RPMI8226 (cell line): ENCODE results near the gene EFCAB12.
"Not testable (repeated sequence)": the region's sequence is repeated elsewhere in the genome, so short reads cannot be mapped to it uniquely, and the experiment has no call there.

Source experiments
- DNase-seq: peaks from one replicate; pipeline ENCODE4 v3.0.0-alpha.2; 2015

Gene EFCAB12

GRCh38 chr3:129391583-129391982, 36.9 kb downstream of the EFCAB12 start:
- DNase-seq: not testable (repeated sequence)

GRCh38 chr3:129389572-129389937, 38.9 kb downstream of the EFCAB12 start:
- DNase-seq: no peak

DNA sequence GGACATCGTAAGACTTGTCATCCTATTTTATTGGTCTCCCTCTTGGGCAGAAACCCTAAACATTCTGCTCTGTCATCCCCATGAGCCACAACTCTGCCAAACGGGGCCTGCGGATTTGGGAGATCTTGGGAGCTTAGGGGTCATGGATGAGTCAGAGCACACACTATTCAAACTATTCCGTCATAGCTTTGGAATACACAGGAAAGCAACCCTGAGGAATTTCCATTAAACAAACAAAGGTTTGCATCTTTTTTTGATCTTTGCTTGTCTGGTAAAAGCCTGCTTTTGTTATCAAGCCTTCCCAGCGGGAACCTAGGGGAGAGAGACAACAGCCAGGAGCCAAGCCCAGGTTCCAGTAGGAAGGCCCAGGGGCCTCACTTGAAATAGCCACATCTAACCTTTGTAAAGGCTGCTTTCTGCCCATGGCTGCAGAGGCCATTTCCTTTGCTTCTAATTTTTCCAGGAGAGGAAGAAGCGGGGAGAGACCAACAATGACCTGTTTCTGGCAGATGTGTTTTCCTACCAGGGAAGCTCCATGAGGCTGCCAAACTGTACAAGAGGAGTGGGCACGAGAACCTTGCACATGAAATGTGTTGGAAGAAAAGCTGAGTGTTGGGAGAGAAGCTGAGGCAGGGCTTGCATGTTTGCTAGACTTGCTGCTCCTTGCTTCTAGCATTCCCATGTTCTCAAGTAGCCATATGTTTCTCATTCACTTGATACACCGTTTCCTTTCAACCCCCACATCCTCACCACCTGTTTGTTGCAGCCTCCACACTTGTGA, 39.5 kb downstream of the EFCAB12 start:
- DNase-seq: not testable (repeated sequence)

DNA sequence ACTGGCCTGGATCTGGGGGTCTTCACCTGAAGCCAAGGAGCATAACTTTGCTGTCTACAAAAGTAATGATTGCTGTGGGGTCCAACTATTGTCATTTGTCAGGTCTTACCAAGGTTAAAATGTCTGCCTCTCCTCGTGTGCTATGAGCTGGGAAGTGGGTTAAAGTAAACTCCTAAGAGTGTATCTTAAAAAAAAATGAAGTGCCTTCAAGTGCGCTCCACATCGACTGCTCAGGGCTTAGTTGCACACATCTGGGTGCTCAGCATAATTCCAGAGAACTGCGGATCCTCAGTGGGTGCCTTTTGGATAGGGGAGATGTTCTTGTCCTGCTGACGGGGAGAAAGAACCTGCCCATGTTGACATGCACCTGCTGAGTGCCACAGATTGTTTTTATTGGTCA, 40.9 kb downstream of the EFCAB12 start:
- no peak for DNase-seq

GRCh38 chr3:129386984-129387383, 41.5 kb downstream of the EFCAB12 start:
- no peak for DNase-seq

DNA sequence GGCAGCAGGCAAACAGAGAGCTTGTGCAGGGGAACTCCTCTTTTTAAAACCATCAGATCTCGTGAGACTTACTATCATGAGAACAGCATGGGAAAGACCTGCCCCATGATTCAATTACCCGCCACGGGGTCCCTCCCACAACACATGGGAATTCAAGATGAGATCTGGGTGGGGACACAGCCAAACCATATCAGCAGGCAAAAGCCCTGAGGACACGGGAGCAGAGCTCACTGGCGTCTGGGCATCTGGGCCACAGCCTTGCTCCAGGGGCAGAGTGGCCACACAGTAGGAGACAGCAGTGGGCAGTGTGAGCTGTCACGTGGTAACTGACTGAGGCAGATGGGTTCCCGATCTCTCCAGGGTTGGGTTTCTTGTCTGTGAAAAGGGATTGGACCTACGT, 42.9 kb downstream of the EFCAB12 start:
- DNase-seq: not testable (repeated sequence)

- DNase-seq: no peak
Measured at GRCh38 chr3:129384594-129385323, 43.7 kb downstream of the EFCAB12 start.

GRCh38 chr3:129384103-129384502, 44.3 kb downstream of the EFCAB12 start:
- DNase-seq: not testable (repeated sequence)

DNA sequence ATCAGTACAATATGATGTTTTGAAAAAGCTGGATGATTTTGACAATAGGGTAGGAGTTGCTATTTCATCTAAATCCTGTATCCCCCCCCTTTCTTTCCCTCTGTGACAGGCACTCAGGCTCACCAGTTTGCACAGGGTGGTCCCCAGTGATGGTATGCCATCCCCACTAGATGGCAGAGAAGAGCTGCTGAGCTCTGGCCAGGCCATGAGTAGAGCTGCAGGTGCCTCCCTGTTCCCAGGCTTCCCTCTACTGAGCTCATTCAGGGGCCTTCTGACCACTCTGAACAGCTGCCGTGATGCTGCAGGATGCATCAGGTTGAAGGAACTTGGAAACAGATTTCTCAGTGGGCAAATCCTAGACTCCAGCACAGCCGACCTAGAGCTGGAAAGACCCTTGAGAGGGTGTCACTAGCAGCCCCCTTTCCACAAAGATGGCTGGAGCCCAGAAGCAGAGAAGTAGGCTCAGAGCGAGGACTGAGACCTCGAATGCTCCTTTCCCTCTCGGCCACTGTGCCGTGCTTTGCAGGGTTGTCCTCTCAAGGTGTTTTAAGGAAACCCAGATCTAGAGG, 45.1 kb downstream of the EFCAB12 start:
- DNase-seq: peak; percentile 75

GRCh38 chr3:129382366-129382765, 46.1 kb downstream of the EFCAB12 start:
- no peak for DNase-seq

DNA sequence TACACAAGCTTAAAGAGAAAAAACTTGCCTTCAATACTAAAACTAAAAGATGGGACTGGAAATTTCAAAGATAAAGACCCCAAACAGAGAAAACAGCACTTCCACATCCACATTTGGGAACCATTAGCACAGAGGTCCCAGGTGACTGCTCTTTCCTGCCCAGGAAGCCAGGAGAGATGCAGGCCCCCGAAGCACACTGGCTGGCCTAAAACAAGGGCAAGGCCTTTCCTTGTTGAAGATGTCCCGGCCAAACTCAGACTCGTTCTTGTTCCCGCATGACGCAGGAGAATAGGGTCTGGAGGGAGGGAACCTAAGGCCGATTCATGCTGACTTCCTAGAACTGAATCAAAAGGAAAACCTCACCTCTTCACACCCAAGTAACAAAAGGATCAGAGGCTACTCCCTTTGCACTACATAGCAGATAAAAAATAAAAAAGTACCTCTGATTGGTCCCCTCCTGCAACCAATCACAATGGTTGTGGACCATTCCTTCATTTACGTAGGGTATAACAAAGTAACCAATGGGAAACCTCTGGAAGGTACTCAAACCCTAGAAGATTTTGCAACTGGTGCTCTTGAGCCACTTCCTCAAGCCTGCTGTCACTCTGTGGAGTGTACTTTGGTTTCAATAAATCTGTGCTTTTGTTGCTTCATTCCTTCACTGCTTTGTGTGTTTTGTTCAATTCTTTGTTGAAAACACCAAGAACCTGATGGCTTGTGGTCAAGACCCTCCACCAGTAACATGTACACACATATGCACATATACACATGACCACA, 48.7 kb downstream of the EFCAB12 start:
- no peak for DNase-seq

- no peak for DNase-seq
Measured at GRCh38 chr3:129378949-129379348, 49.5 kb downstream of the EFCAB12 start.

DNA sequence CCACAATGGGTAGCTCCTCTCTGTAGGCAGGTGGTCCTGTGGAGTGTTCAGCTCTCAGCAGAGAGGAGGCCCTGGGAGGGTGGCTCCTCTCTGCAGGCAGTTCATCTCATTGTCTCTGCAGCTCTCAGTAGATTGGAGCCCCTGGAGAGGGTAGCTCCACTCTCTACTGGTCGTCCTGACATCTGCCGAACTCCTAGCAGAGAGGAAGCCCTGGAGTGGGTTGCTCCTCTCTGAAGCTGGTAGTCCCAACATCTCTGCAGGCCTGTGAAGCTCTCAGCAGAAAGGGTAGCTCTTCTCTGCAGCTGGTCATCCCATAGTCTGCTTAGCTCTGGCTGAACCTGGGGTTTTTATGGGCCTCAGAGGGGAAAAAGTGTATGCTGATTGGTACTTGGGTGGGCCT, 50.8 kb downstream of the EFCAB12 start:
- no peak for DNase-seq

GRCh38 chr3:129375099-129375498, 53.3 kb downstream of the EFCAB12 start:
- no peak for DNase-seq

DNA sequence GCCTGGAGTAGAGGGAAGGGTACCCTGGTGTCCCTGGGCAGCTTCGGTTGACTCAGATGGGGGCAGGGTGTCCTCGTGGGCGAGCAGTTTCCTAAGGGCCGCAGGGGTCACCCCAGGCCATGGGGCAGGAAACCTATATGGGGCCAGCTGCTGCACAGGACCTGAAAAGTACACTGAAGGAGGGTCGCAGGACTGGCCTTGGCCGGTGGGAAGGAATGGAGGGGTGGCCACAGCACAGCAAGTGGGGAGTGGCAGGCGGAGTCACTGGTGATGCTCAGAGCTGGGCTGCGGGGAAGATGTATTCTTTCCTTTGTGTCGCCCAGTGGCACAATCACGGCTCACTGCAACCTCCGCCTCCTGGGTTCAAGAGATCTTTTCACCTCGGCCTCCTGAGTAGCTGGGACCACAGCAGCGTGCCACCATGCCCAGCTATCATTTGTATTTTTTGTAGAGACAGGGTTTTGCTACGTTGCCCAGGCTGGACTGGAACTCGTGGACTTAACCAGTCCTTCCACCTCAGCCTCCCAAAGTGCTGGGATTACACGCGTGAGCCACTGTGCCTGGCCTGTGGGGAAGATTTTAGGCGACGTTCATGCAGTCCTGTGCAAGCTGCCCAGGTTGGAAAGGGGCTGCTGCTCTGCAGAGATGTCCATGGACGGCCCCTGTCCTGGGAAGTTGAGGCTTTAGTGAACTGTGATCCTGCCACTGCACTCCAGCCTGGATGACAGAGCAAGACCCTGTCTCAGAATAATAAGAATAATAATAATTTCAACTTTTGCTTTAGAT, 57.2 kb downstream of the EFCAB12 start:
- no peak for DNase-seq

GRCh38 chr3:129370248-129370964, 58.0 kb downstream of the EFCAB12 start:
- DNase-seq: no peak

DNA sequence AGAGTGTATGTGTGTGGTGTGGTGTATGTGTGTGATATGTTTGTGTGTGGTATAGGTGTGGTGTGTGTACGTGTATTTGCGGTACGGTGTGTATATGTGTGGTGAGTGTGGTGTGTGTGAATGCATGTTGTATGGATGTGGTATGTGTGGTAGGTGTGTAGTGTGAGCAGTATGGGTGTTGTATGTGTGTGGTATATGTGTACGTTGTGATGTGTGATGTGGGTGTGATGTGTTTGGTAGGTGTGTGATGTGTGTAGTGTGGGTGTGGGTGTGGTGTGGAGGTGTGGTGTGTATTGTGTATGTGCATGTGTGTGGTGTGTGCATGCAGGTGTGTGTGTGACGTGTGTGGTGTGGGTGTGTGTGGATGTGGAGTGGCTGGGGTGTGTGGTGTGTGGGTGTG, 58.7 kb downstream of the EFCAB12 start:
- no peak for DNase-seq

GRCh38 chr3:129367821-129368220, 60.6 kb downstream of the EFCAB12 start:
- no peak for DNase-seq

DNA sequence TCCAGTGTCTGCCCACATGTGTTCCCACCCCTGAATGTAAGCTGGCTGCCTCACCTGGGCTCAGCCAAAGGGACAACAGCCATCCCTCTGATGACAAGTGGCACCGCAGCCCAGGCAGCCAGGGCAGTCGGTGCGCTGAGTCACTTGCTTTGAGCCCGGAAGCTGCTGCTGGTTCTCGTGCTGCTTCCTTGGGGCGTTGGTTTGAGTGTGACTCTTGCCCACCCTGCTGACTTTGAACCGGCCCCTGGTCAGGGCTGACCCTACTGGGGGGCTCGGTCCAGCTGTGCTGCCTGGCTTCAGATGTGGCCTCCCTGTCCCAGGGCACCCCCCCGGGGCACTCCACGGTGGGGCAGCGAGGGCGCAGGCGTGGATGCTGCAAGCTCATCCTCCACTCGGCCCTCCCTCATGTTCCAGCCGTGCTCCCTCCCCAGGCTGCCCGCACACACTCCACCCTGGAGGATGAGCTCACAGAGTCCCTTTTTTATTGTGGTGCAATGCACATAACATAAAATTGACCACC, 62.1 kb downstream of the EFCAB12 start:
- DNase-seq: no peak

GRCh38 chr3:129365296-129366136, 62.9 kb downstream of the EFCAB12 start:
- no peak for DNase-seq

DNA sequence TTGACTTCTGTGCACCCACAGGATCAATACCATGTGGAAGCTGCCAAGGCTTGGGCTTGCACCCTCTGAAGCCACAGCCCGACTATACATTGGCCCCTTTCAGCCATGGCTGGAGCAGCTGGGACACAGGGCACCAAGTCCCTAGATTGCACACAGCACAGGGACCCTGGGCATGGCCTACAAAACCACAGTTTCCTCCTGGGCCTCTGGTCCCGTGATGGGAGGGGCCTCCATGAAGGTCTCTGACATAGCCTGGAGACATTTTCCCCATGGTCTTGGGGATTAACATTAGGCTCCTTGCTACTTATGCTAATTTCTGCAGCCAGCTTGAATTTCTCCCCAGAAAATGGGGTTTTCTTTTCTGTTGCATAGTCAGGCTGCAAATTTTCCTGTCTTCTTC, 63.6 kb downstream of the EFCAB12 start:
- not testable (repeated sequence) for DNase-seq
